ENCODE measurements around the gene ANKRD44.

ANKRD44 gene

GRCh38 chr2:197339016-197339415, 28.4 kb upstream of the ANKRD44 start:
- H3K4me3 ChIP-seq (ENCODE audit: low read depth, low read length), result no peak overlapping the region
- DNase-seq (ENCODE audit: low read depth), result peak; percentile 4
- no peak for TF ChIP-seq CTCF (conservative IDR thresholded peaks at IDR 0.05; ENCODE audit: low read depth, low read length)

GRCh38 chr2:197332641-197333040, 22.1 kb upstream of the ANKRD44 start:
- no peak for DNase-seq (ENCODE audit: low read depth)
- TF ChIP-seq CTCF (conservative IDR thresholded peaks at IDR 0.05; ENCODE audit: low read depth, low read length), result no peak
- H3K4me3 ChIP-seq (ENCODE audit: low read depth, low read length), result no peak overlapping the region

- no peak for TF ChIP-seq CTCF (conservative IDR thresholded peaks at IDR 0.05; ENCODE audit: low read depth, low read length)
- DNase-seq (ENCODE audit: low read depth), result no peak
- no peak overlapping the region for H3K4me3 ChIP-seq (ENCODE audit: low read depth, low read length)
These were observed 17.9 kb upstream of the ANKRD44 start for GRCh38 chr2:197328461-197328860.

GRCh38 chr2:197327472-197328098, 17.0 kb upstream of the ANKRD44 start:
- no peak for DNase-seq (ENCODE audit: low read depth)
- no peak overlapping the region for H3K4me3 ChIP-seq (ENCODE audit: low read depth, low read length)
- no peak for TF ChIP-seq CTCF (conservative IDR thresholded peaks at IDR 0.05; ENCODE audit: low read depth, low read length)

GRCh38 chr2:197327073-197327471, 16.5 kb upstream of the ANKRD44 start:
- no peak for TF ChIP-seq CTCF (conservative IDR thresholded peaks at IDR 0.05; ENCODE audit: low read depth, low read length)
- no peak overlapping the region for H3K4me3 ChIP-seq (ENCODE audit: low read depth, low read length)
- DNase-seq (ENCODE audit: low read depth), result no peak

- no peak overlapping the region for H3K4me3 ChIP-seq (ENCODE audit: low read depth, low read length)
- no peak for TF ChIP-seq CTCF (conservative IDR thresholded peaks at IDR 0.05; ENCODE audit: low read depth, low read length)
- no peak for DNase-seq (ENCODE audit: low read depth)
These were observed 14.2 kb upstream of the ANKRD44 start for GRCh38 chr2:197324801-197325200.
